Loucy (cell line): ENCODE data around the gene SV2B.

Source experiments
- H2AFZ ChIP-seq: fragments of 200-600 bp; sonication (generic); 2 replicates; pipeline ENCODE4 v1.6.0; 2016; ENCODE audit warnings: antibody characterized with exemption, mild to moderate bottlenecking, low read length, moderate library complexity
- H3F3A ChIP-seq: fragments of 200-600 bp; 2 replicates; pipeline ENCODE4 v1.6.0; 2016; ENCODE audit warnings: antibody characterized with exemption, low read depth, mild to moderate bottlenecking
- H3K27me3 ChIP-seq: fragments of 200-600 bp; sonication (generic); 2 replicates; pipeline ENCODE4 v1.6.1; 2014; ENCODE audit warnings: low read length, mild to moderate bottlenecking; ENCODE audit not compliant: insufficient read depth, poor library complexity, severe bottlenecking
- H3K36me3 ChIP-seq: fragments of 200-600 bp; sonication (generic); 2 replicates; pipeline ENCODE4 v1.6.1; 2016; ENCODE audit warnings: low read length; ENCODE audit not compliant: insufficient read depth
- H3K4me1 ChIP-seq: fragments of 200-600 bp; sonication (generic); 2 replicates; pipeline ENCODE4 v1.5.1; 2014; ENCODE audit warnings: low read length, mild to moderate bottlenecking; ENCODE audit not compliant: insufficient read depth, poor library complexity, severe bottlenecking
- H3K4me2 ChIP-seq: fragments of 200-600 bp; sonication (generic); 2 replicates; pipeline ENCODE4 v1.6.0; 2014; ENCODE audit warnings: antibody characterized with exemption, low read length, low read depth, mild to moderate bottlenecking; ENCODE audit not compliant: poor library complexity, severe bottlenecking
- H3K4me3 ChIP-seq: fragments of 200-600 bp; sonication (generic); 2 replicates; pipeline ENCODE4 v1.5.1; 2014; ENCODE audit warnings: low read length, mild to moderate bottlenecking, mixed read lengths; ENCODE audit not compliant: poor library complexity, severe bottlenecking
- H3K79me2 ChIP-seq: fragments of 200-600 bp; sonication (generic); 2 replicates; pipeline ENCODE4 v1.6.1; 2014; ENCODE audit warnings: low read length; ENCODE audit not compliant: insufficient read depth
- H3K9ac ChIP-seq: fragments of 200-600 bp; sonication (generic); 2 replicates; pipeline ENCODE4 v1.6.0; 2014; ENCODE audit warnings: mild to moderate bottlenecking, low read depth, low read length, moderate library complexity; ENCODE audit not compliant: poor library complexity, severe bottlenecking
- H3K9me2 ChIP-seq: fragments of 200-600 bp; sonication (generic); replicated peaks from 2 replicates; pipeline ENCODE4 v1.6.1; 2016; ENCODE audit warnings: low read depth, low read length, mixed read lengths
- H3K9me3 ChIP-seq: fragments of 200-600 bp; sonication (generic); 2 replicates; pipeline ENCODE4 v1.6.1; 2014; ENCODE audit warnings: mild to moderate bottlenecking, antibody characterized with exemption, low read length, low read depth; ENCODE audit not compliant: insufficient read depth
- H4K20me1 ChIP-seq: fragments of 200-600 bp; sonication (generic); 2 replicates; pipeline ENCODE4 v1.6.0; 2014; ENCODE audit warnings: antibody characterized with exemption, low read length, mild to moderate bottlenecking; ENCODE audit not compliant: insufficient read depth, poor library complexity, severe bottlenecking
- CTCF ChIP-seq: fragments of 200-600 bp; sonication (generic); conservative IDR thresholded peaks from 2 replicates; pipeline ENCODE4 v1.5.1; 2014; ENCODE audit warnings: mild to moderate bottlenecking, antibody characterized with exemption, low read length
- EZH2phosphoT487 ChIP-seq: fragments of 200-600 bp; IDR thresholded peaks from 2 replicates; pipeline ENCODE4 v1.6.1; 2018; ENCODE audit warnings: antibody characterized with exemption, mild to moderate bottlenecking, moderate library complexity, borderline replicate concordance

The SV2B gene

GRCh38 chr15:91228383-91228782 is 128.3 kb downstream of the SV2B start:
- no peak for TF ChIP-seq EZH2phosphoT487
- TF ChIP-seq CTCF, result no peak
- H4K20me1 ChIP-seq, result no peaks in the 10 kb centered on the region
- H3K9ac ChIP-seq, result no peak overlapping the region

GRCh38 chr15:91228890-91229289 is 128.8 kb downstream of the SV2B start:
- Histone ChIP-seq H3K4me1 (no peaks in the 10 kb centered on the region), H3K27me3 (no peaks in the 10 kb centered on the region), H3K9me2 (no peaks in the 10 kb centered on the region), H3K4me2 (no peak overlapping the region), H2AFZ (no peak overlapping the region), H3K79me2 (no peaks in the 10 kb centered on the region), H3K4me3 (no peak overlapping the region), H3K36me3 (no peaks in the 10 kb centered on the region), H3F3A (no peaks in the 10 kb centered on the region), H3K9ac (no peak overlapping the region), H4K20me1 (no peaks in the 10 kb centered on the region), H3K9me3 (no peaks in the 10 kb centered on the region)
- TF ChIP-seq CTCF, result no peak
- TF ChIP-seq EZH2phosphoT487, result no peak

More at GRCh38 chr15:91228383-91228782, 128.3 kb downstream of the SV2B start:
- Histone ChIP-seq H3K36me3 (no peaks in the 10 kb centered on the region), H3K9me2 (no peaks in the 10 kb centered on the region), H3K4me1 (no peaks in the 10 kb centered on the region), H3K79me2 (no peaks in the 10 kb centered on the region), H3K27me3 (no peaks in the 10 kb centered on the region), H3K4me3 (no peak overlapping the region), H3K4me2 (no peak overlapping the region), H3K9me3 (no peaks in the 10 kb centered on the region), H2AFZ (no peak overlapping the region), H3F3A (no peaks in the 10 kb centered on the region)

DNA sequence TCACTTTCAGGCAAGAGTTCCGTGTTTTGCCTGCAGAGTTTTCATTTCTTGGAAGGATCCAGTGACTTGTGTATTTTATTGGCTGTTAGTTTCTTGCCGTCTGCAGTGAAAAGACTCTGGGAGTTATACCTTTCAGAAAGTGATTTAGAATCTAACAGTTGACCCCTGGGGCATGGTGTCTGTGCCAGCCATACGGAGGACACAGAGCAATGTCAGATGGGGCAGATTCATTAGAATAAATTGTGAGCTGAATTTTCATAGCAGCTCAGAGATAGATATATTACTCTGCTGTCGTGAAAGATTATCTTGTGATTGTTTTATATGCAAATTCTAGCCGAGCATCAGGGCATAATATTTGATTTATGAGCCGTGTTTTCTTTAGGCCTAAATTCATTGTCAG is 131.6 kb downstream of the SV2B start:
- Histone ChIP-seq H3F3A (no peaks in the 10 kb centered on the region), H4K20me1 (no peaks in the 10 kb centered on the region), H3K9ac (no peak overlapping the region), H3K4me2 (no peak overlapping the region), H2AFZ (no peak overlapping the region), H3K9me2 (no peaks in the 10 kb centered on the region), H3K4me3 (no peak overlapping the region), H3K79me2 (no peaks in the 10 kb centered on the region), H3K36me3 (no peaks in the 10 kb centered on the region), H3K4me1 (no peaks in the 10 kb centered on the region), H3K27me3 (no peaks in the 10 kb centered on the region), H3K9me3 (no peaks in the 10 kb centered on the region)
- no peak for TF ChIP-seq CTCF
- no peak for TF ChIP-seq EZH2phosphoT487
